HG03342 (cell line): Measurements from ENCODE around the gene ETV6.
"Not testable (repeated sequence)": the region's sequence is repeated elsewhere in the genome, so short reads cannot be mapped to it uniquely, and the experiment has no call there.

Source experiments
- ATAC-seq: cut with Tn5 transposase; IDR thresholded peaks from one replicate; pipeline ENCODE4 v1.9.1; 2021; ENCODE audit warnings: mild to moderate bottlenecking, moderate library complexity; ENCODE audit not compliant: unreplicated experiment

Gene ETV6

DNA sequence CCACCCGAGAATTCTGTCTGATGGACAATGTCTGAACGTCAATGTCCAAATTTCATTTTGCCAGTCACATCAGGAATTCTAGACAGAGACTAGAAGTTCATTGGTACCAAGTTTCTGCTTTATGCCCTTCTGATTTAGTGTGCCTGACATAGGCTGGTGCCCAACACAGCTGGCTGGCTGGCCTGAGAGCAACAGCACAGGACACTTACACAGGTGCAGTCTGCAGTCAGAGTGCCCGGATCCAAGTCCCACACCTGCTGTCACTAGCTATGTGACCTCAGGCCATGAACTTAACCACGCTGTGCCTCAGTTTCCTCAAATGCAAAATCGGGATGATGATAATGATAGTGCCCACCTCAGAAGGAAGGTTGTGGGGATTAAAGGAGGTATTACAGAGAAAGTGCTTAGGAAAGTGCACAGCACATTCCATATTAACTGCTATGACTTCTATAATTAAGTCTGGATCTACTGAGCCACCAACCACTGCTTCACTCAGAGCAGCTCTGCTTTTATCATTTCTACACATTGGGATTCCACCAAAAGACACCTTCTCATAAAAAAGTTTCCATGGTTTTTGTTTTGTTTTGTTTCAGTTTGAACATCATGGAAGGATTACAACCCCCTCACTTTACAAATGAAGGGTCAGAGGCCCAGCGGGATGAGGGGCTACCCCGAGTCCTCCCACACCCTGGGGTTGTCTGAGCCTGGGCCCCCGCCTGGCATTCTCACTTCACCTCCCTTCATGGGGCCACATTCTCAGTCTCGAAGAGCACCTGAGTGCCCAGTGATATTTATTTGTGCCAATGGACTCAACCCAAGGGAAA, 252.4 kb downstream of the ETV6 start:
- ATAC-seq: no peak

- no peak for ATAC-seq
Measured at GRCh38 chr12:11902525-11902875, 253.0 kb downstream of the ETV6 start.

DNA sequence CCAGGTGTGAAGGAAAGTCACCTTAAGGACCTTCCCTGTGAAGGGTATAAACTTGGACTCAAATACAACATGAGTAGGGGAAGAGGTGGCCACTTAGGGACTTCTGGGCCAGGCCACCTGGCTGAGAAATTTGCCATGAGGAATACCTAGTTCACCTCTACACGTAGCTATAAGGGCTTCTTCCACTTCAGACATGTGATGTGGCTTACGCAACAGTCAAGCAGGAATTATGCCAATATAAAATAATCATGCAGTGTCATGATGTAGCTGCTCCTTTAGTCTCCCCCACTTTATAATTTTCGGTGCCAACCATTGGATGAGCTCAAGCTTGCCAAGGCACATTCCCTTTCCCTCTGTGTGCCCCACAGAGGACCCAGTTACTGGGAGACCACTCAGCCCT, 254.7 kb downstream of the ETV6 start:
- ATAC-seq: no peak

DNA sequence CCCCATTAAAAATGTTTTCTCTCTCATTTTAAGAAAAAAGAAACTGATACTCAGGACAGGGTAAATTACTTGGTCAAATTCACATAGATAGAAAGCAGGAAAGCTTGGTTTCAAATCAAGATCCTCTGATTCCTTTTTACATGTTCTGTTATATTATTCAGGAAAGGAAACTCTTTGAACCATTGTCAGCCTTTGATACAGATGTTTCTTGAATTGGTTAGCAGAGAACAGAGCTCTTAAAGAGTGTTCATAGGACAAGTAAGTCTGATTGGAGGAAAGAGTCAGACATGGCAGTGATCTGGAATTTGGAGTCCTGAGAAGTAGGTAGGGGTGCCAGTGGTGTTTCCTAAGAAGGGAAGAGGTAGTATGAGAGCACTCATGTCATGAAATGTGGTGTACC, 256.1 kb downstream of the ETV6 start:
- ATAC-seq: no peak

DNA sequence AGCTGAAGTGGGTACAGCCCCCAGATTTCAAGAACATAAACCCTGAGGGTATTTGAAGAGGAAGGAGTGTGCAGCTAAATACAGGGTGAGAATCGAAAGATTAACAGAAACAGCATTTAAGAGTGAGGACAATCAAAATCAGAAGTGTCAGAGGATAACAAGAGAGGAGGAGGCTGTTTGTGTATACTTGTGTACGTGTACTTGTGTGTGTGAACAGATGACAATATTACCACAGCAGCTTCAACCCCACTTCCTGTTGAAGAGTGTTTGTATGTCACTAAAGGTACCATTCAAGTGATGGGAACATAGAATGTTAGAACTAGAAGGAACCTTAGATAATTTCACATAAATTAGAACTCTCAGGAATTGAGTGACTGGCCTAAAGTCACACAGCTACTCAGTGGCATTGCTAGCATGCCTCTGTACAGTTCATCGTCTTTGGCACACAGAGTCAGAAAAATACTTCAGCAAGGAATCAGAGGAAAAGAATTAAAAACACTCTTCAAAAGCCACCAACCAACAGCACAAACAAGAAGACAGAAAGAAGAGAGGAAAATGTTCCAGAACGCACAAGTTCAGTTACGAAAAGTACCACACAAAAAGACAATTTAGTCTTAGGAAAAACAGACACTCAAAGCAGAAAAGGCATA, 256.9 kb downstream of the ETV6 start:
- ATAC-seq: no peak

DNA sequence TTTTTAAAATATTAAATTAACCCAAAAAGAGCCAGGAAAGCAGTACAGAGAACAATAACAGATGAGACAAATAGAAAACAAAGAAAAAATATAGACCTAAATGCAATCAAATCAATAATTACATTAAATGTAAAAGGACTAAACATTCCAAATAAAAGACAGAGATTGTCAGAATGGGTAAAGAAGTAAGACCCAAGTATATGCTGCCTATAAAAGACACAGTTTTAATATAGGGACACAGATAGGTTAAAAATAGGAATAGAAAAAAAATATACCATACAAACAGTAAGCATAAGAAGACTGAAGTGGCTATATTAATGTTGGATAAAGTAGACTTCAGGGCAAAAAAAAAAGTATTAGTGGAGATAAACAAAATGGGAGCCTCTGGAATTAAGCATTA, 258.2 kb downstream of the ETV6 start:
- no peak for ATAC-seq

DNA sequence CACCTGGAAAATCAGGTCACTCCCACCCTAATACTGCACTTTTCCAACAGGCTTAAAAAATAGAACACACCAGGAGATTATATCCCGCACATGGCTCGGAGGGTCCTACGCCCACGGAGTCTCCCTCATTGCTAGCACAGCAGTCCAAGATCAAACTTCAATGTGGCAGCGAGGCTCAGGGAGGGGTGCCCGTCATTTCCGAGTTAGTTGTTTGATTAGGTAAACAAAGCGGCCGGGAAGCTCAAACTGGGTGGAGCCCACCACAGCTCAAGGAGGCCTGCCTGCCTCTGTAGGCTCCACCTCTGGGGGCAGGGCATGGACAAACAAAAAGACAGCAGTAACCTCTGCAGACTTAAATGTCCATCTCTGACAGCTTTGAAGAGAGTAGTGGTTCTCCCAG, 259.9 kb downstream of the ETV6 start:
- ATAC-seq: not testable (repeated sequence)

- ATAC-seq: no peak
Measured at GRCh38 chr12:11916113-11916512, 266.6 kb downstream of the ETV6 start.

DNA sequence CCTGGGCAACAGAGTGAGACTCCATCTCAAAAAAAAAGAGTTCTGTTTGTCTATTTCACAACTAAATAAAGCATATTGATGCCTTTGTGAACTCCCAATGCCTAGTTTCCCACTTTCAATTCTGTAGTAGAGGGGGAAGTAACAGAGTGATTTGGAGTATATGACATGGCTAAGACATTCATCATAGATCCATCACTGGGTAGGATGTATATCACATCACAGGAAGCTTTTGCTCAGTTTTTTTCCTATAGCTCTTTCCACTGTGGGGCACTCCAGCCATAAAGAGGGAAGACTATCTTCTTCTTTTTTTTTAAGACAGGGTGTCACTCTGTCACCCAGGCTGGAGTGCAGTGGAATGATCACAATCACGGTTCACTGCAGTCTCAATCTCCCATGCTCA, 267.3 kb downstream of the ETV6 start:
- ATAC-seq: no peak

DNA sequence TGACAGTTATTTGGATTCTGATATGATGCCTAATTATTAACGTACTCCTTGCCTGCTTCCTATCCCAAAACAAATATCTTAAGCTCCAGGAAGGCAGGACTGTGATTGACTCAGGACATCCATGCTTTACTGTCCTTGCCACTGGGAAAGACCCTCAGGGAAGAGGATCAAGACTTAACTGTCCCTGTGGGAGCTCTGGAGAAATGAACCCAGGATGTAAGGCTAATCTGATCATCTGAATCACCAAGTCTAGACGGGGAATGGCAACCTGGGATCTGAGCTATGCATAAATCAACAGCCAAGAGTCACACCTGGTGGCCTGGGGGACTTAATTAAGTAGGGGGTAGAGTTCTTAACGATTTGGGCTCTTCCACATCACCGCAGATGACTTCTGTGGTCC, 268.0 kb downstream of the ETV6 start:
- no peak for ATAC-seq

DNA sequence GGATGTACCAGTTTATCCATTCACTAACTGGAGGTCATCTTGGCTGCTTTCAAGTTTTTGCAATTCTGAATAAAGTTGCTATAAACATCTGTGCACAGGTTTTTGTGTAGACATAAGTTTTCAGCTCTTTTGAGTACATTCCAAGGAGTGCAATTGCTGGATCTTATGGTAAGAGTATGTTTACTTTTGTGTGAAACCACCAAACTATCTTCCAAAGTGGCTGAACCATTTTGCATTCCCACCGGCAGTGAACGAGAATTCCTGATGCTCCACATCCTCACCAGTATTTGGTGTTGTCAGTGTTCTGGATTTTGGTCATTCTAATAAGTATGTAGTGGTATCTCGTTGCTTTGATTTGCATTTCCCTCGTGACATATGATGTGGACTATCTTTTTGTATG, 270.8 kb downstream of the ETV6 start:
- no peak for ATAC-seq

DNA sequence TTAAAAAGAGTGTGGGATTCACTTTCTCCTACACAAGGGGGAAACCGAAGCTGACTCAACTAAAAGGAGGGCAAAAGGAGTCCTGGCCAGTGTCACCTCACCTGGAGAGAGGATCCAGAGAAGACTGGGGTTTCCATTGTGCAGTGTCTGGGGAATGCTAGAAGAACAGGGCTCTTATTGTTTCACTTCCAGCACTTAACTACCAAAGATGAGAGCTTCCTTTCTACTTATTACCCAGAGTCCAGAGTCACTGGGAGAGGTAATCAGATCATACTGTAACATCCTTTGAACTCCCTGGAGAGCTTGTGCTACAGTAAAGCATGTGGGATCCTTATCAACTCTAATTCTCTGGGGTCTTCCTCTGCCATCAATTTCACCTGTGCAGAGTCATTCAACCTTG, 272.9 kb downstream of the ETV6 start:
- no peak for ATAC-seq

DNA sequence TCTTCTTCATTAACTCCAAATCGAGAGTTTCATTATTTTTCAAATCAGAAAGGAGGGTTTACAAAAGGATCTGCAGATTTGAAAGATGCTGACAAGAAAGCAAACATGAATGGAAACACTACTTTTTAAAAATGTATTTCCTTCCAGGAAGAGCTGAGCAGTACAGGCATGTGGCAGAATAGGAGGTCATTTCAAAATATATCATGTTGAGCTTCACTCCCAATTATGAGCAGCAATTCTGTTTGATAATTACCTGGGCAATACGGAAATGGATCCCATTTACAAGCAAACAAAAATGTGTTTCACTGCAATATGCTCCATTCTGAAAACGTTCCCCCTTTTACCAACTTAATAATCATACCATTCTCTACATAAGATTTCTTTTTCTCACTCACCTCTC, 273.6 kb downstream of the ETV6 start:
- ATAC-seq: no peak

DNA sequence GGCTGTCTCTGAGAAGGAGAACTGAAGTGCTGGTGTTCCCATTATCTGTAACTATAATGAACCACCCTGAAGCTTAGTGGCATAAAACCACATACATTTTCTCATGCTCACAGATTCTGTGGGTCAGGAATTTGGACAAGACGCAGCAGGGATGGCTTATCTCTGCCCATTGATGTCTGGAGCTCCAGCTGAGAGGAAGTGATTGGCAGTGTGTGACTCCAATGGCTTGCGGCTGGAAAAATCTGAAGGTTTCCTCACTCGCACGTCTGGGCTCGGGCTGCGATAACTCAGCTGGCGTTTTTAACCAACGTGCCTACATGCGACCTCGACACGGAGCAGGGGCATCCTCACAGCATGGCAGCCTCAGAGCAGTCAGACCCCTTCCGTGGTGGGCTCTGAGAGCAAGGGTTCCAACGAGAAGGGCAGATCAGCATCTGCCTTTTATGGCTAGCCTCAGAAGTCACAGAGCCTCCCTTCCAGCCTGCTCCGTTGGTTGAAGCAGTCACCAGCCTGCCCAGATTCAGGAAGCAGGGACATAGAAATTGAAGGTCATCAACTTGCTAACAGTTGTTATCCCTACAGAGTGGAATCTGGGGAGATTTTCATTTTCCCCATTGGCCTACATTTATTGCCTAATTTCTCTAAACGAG, 277.9 kb downstream of the ETV6 start:
- ATAC-seq: no peak

DNA sequence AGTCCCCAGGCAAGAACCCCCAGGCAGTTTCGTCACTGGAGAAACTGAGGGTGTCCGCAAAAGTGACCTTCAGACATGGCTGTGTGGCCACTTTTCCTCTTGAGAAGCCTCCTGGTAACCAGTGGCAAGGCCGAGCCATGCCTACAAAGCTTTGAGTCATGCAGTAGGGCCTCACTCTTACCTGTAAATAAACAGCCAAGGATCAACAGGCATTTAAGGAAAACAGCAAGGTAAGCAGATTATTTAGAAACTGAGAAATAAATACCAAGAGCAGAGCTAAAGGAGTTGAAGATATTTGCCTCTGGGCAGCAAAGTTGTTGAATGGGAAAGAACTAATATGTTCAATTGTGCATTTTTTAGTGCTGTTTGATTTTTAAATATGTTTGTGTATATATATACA, 280.2 kb downstream of the ETV6 start:
- ATAC-seq: no peak

- no peak for ATAC-seq
Measured at GRCh38 chr12:11939223-11939622, 289.7 kb downstream of the ETV6 start.

DNA sequence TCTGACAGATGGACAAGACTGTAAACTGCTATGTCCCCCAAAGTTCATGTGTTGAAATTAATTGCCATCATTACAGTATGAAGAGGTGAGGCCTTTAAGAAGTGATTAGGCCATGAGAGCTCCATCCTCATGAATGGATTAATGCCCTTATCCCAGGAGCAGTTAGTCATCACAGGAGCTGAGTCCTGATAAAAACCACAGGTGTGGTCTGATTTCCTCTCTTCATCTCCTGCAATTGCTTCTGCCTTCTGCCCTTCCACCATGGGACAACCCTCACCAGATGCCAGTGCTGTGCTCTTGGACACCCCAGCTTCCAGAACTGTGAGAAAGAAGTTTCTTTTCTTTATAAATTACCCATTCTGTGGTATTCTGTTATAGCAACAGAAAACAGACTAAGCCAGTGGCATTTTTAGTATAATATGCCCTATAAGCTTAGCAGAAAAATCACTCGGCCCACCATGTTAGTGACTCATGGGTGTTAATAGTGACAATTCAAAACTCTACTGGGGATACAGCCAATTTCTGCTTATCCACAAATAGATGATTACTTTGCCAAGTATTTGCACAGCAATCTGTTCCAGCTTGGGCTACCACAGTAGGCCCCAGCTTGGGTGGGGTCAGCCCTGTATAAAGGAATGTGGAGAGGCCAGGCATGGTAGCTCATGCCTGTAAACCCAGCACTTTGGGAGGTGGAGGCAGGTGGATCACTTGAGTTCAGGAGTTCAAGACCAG, 292.3 kb downstream of the ETV6 start:
- no peak for ATAC-seq

DNA sequence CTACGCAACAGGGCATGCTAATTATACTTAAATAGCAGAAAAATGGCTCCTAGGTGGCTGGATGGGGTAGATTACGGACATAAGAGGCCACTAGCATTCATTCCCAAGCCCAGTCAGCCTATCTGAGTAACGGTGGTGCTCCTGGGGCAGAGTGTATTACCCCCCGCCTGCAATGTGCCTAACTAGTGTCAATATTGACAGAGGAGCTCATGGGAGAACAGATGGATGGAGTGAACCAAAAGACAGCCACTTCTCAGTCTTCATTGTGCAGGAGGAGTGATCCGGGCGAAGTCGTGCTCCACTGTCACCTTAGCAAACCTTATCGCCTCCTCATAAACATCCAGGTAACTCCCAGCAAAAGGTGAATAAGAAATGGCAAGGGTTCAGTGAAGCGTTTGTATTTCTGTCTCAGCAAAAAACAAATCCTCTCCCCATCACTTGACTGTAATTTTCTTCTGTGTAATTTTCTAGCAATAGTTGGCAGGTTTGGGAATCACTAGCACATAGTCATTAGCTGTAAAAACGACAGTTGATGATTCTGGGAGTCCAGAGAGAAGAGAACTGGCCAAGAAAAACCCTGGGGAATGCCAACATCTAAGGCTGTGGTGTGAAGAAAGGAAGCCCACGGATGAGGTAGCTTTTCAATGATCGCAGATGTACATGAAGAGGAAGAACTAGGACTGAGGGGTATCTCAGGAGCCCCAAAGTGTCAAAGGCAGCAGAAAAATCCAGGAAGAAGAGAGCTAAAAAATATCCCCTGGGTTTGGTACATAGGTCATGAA, 294.6 kb downstream of the ETV6 start:
- no peak for ATAC-seq
